Heart right ventricle (tissue), 16 donors: ENCODE results near the gene TSN. TPM values are rescaled to one million over a fixed set of nuclear protein-coding genes. Genes with fewer than 3 reads are reported as not detected.
A peak's percentile ranks its signal among the peaks of the same experiment; 100 is the strongest.

Experiments
- ATAC-seq, 8 donors: fragments of 200-7000 bp; cut with Tn5 transposase; one replicate each; pipeline ENCODE4 v1.9.1; 2020; ENCODE audit warnings: mild to moderate bottlenecking in 8 of 8, moderate library complexity in 8 of 8, moderate number of reproducible peaks in 1 of 8
- DNase-seq, 2 donors: peaks; one replicate each; pipeline ENCODE4 v3.0.0-alpha.2; 2020
- H3K27ac ChIP-seq, 10 donors: fragments of 200-600 bp; sonication (generic) in 2 of 10; one replicate each; pipeline versions ENCODE4 v1.5.0 to v1.8.0; 2020 to 2022; ENCODE audit warnings: mild to moderate bottlenecking in 3 of 10
- H3K27me3 ChIP-seq, 7 donors: fragments of 200-600 bp; one replicate each; pipeline ENCODE4 v1.8.0; 2021 to 2022; ENCODE audit warnings: mild to moderate bottlenecking in 2 of 7
- H3K36me3 ChIP-seq, 9 donors: fragments of 200-600 bp; sonication (generic) in 1 of 9; one replicate each; pipeline versions ENCODE4 v1.5.0 to v1.8.0; 2020 to 2022; ENCODE audit warnings: mild to moderate bottlenecking in 2 of 9
- H3K4me1 ChIP-seq, 9 donors: fragments of 200-600 bp; sonication (generic) in 1 of 9; one replicate each; pipeline versions ENCODE4 v1.5.0 to v1.8.0; 2020 to 2022; ENCODE audit warnings: mild to moderate bottlenecking in 4 of 9
- H3K4me3 ChIP-seq, 10 donors: fragments of 200-600 bp; sonication (generic) in 2 of 10; one replicate each; pipeline versions ENCODE4 v1.5.0 to v1.8.0; 2020 to 2022; ENCODE audit warnings: mild to moderate bottlenecking in 7 of 10, moderate library complexity in 2 of 10
- H3K9me3 ChIP-seq, 11 donors: fragments of 200-600 bp in 10 of 11; sonication (generic) in 2 of 11; one replicate each; pipeline versions ENCODE4 v1.5.0 to v1.8.0; 2013 to 2022; ENCODE audit warnings: mild to moderate bottlenecking in 2 of 11, control low read depth in 1 of 11, moderate library complexity in 1 of 11
- CTCF ChIP-seq, 9 donors: fragments of 200-600 bp; sonication (generic) in 2 of 9; IDR thresholded peaks; one replicate each; pipeline versions ENCODE4 v1.5.0 to v1.8.0; 2021 to 2022; ENCODE audit warnings: antibody characterized with exemption in 9 of 9, mild to moderate bottlenecking in 5 of 9, moderate library complexity in 1 of 9
- WGBS, 2 donors: extraction: QIAGEN DNeasy Blood & Tissue Kit; methylation state at CpG; one replicate each; pipeline ENCODE4 v1.1.7; 2013; ENCODE audit warnings: inconsistent platforms in 1 of 2; 5-methylcytosine and 5-hydroxymethylcytosine counted together
- intact Hi-C, 10 donors: fragments of 100-400 bp; cut with DNase I; formaldehyde crosslinking; loops; one replicate each; pipeline versions ENCODE4 v1.11.1 to v1.14.2; 2022
- polyA plus RNA-seq, 2 donors: library from polyadenylated mRNA; stranded (reverse); fragments of 200-250 nt; gene quantifications; one replicate each; pipeline ENCODE4 v1.2.3, GENCODE V29; 2013
- total RNA-seq, 10 donors: library from RNA; stranded (reverse); fragmentation: NEBNext Ultra II Directional in 3 of 10; extraction: Animal tissue kit (Norgen Biotek cat#: 25700) in 3 of 10; gene quantifications; one replicate each; pipeline versions ENCODE4 v1.2.1 to v1.2.4, GENCODE V29; 2021 to 2023
- donor health status: Arrhythmogenic right ventricular cardiomyopathy.
- donor health status: ischemic (EF 13 %, LVEDD 7.1; RV severe dilation, severe dysfunction).
- donor health status: healthy with polysubstance abuse.
- donor health status: DM: no; HTN: yes; CAD: no.
- donor health status: DM: no; HTN: no; CAD: no.
- donor health status: ischemic (EF 25% LVEDD 6.9; RV normal size, moderate dysfunction).
- donor health status: ischemic (EF 25% LVEDD 5.7; RV mildly dilated, moderate dysfunction).
- donor health status: healthy.
- donor health status: DM: yes; HTN: yes; CAD: no.
- donor health status: Ischemic cardiomyopathy.
- donor health status: ischemic (EF 35%, LVEDD 5.7; RV mildly dilated, moderate dysfunction).
- donor health status: nonischemic (EF 11% LVEDD 7.7; RV severe dilation, severe dysfunction).
- donor health status: DM: yes; HTN: yes; CAD: no.
- donor health status: PGD.
- donor health status: ischemic (EF 29% LVEDD 5.4; RV normal size, mild dysfunction).
- donor health status: nonischemic (EF 23%, LVEDD 6.1; RV moderate dilation, normal function).

TSN gene
- total and polyA plus RNA-seq, 12 donors, result 15.3 to 54.4 (median 47.3) TPM

- 62 to 71% methylated on average over 1 of the region's 1 CpG for WGBS, 2 donors
- intact Hi-C loops, result no loop called here
- no peak for ATAC-seq
- TF ChIP-seq CTCF (IDR thresholded peaks at IDR 0.05), result no peak
- Histone ChIP-seq H3K36me3 (peaks cover 0 to 89% (median 51%) of the 10 kb centered on the region in 9 donors), H3K9me3 (no peaks in the 10 kb centered on the region), H3K4me3 (no peak overlapping the region), H3K4me1 (no peaks in the 10 kb centered on the region), H3K27ac (no peak overlapping the region), H3K27me3 (no peaks in the 10 kb centered on the region)
- no peak for DNase-seq
Measured at GRCh38 chr2:121766624-121767023, 11.2 kb downstream of the TSN start.

GRCh38 chr2:121768143-121768755, 12.8 kb downstream of the TSN start:
- WGBS, 2 donors, result 85 to 92% methylated on average over 5 of the region's 5 CpGs
- TF ChIP-seq CTCF (IDR thresholded peaks at IDR 0.05), result no peak
- Histone ChIP-seq H3K27me3 (no peaks in the 10 kb centered on the region), H3K9me3 (no peaks in the 10 kb centered on the region), H3K4me1 (peaks cover 0 to 4% (median 0%) of the 10 kb centered on the region in 9 donors), H3K27ac (no peak overlapping the region), H3K36me3 (peaks cover 0 to 72% (median 37%) of the 10 kb centered on the region in 9 donors), H3K4me3 (no peak overlapping the region)
- intact Hi-C loops, result no loop called here
- ATAC-seq, result no peak
- DNase-seq, result no peak

GRCh38 chr2:121771976-121772742, 16.7 kb downstream of the TSN start:
- ATAC-seq, result peak in 6 of 8 donors; percentile 50 to 80 (median 66)

More at GRCh38 chr2:121771976-121772742, 16.7 kb downstream of the TSN start:
- TF ChIP-seq CTCF (IDR thresholded peaks at IDR 0.05), result no peak
- WGBS, 2 donors, result 48 to 60% methylated on average over 6 of the region's 6 CpGs
- H3K4me1 ChIP-seq, result peaks cover 0 to 4% (median 0%) of the 10 kb centered on the region in 9 donors
- H3K27me3 ChIP-seq, result no peaks in the 10 kb centered on the region
- H3K4me3 ChIP-seq, result no peak overlapping the region
- H3K9me3 ChIP-seq, result no peaks in the 10 kb centered on the region
- DNase-seq, result peak in 1 of 2 donors; percentile 29
- intact Hi-C loops, result no loop called here
- peaks cover 0 to 33% (median 5%) of the 10 kb centered on the region in 9 donors for H3K36me3 ChIP-seq
- H3K27ac ChIP-seq, result peak overlapping the region in 5 of 10 donors; percentile 6 to 60 (median 19)
